Skeletal muscle tissue (tissue), 4 donors: ENCODE measurements around the gene STRAP. TPM values are rescaled to one million over a fixed set of nuclear protein-coding genes. Genes with fewer than 3 reads are reported as not detected.
"Not testable (repeated sequence)": the region's sequence is repeated elsewhere in the genome, so short reads cannot be mapped to it uniquely, and the experiment has no call there.

Experiments
- H3K27ac ChIP-seq: one replicate; pipeline ENCODE4 v1.7.0; 2013; ENCODE audit warnings: mild to moderate bottlenecking, low read depth, low read length, inconsistent platforms
- H3K27me3 ChIP-seq, 3 donors: one replicate each; pipeline ENCODE4 v1.7.0; 2013; ENCODE audit warnings: low read length in 3 of 3; ENCODE audit not compliant: control insufficient read depth in 3 of 3, insufficient read depth in 3 of 3
- H3K36me3 ChIP-seq, 3 donors: one replicate each; pipeline ENCODE4 v1.7.0; 2013; ENCODE audit warnings: low read length in 3 of 3; ENCODE audit not compliant: control insufficient read depth in 3 of 3, insufficient read depth in 3 of 3
- H3K4me1 ChIP-seq, 3 donors: one replicate each; pipeline ENCODE4 v1.7.0; 2013; ENCODE audit warnings: low read length in 3 of 3, mild to moderate bottlenecking in 3 of 3; ENCODE audit not compliant: control insufficient read depth in 3 of 3, insufficient read depth in 3 of 3
- H3K4me3 ChIP-seq, 3 donors: one replicate each; pipeline ENCODE4 v1.7.0; 2013; ENCODE audit warnings: low read length in 3 of 3
- H3K9ac ChIP-seq, 3 donors: one replicate each; pipeline ENCODE4 v1.7.0; 2013; ENCODE audit warnings: low read length in 3 of 3, mild to moderate bottlenecking in 3 of 3, moderate library complexity in 2 of 3, low read depth in 1 of 3
- H3K9me3 ChIP-seq, 3 donors: one replicate each; pipeline ENCODE4 v1.7.0; 2013; ENCODE audit warnings: low read length in 3 of 3; ENCODE audit not compliant: control insufficient read depth in 3 of 3
- total RNA-seq: library from RNA; depleted of rRNA; stranded (reverse); fragments of >200 nt; gene quantifications from one replicate; pipeline ENCODE4 v1.2.3, GENCODE V29; 2014
- donor health status: Osteomylitis.

STRAP gene
- total RNA-seq, 1 donor from 2014 or later = 75.7 TPM

- Histone ChIP-seq H3K4me1 (no peaks in the 10 kb centered on the region), H3K9ac (no peak overlapping the region), H3K27me3 (no peaks in the 10 kb centered on the region), H3K9me3 (peaks cover 0 to 4% (median 0%) of the 10 kb centered on the region in 3 donors), H3K27ac (no peak overlapping the region), H3K36me3 (no peaks in the 10 kb centered on the region), H3K4me3 (no peak overlapping the region)
Measured at GRCh38 chr12:15936751-15937150, 54.6 kb downstream of the STRAP start.

GRCh38 chr12:15937902-15938301 lies 55.7 kb downstream of the STRAP start:
- no peak overlapping the region for H3K27ac ChIP-seq
- peaks cover 0 to 4% (median 0%) of the 10 kb centered on the region in 3 donors for H3K9me3 ChIP-seq
- no peak overlapping the region for H3K4me3 ChIP-seq
- H3K36me3 ChIP-seq = no peaks in the 10 kb centered on the region
- H3K9ac ChIP-seq = no peak overlapping the region
- no peaks in the 10 kb centered on the region for H3K27me3 ChIP-seq
- no peaks in the 10 kb centered on the region for H3K4me1 ChIP-seq

GRCh38 chr12:15939111-15939510 lies 56.9 kb downstream of the STRAP start:
- H3K9ac ChIP-seq = no peak overlapping the region
- no peak overlapping the region for H3K27ac ChIP-seq
- no peaks in the 10 kb centered on the region for H3K36me3 ChIP-seq
- H3K27me3 ChIP-seq = no peaks in the 10 kb centered on the region
- H3K9me3 ChIP-seq = peaks cover 0 to 4% (median 0%) of the 10 kb centered on the region in 3 donors
- H3K4me3 ChIP-seq = no peak overlapping the region
- no peaks in the 10 kb centered on the region for H3K4me1 ChIP-seq

- no peak overlapping the region for H3K27ac ChIP-seq
- H3K9me3 ChIP-seq = no peaks in the 10 kb centered on the region
- no peak overlapping the region for H3K9ac ChIP-seq
- no peaks in the 10 kb centered on the region for H3K36me3 ChIP-seq
- H3K27me3 ChIP-seq = no peaks in the 10 kb centered on the region
- H3K4me1 ChIP-seq = no peaks in the 10 kb centered on the region
- no peak overlapping the region for H3K4me3 ChIP-seq
Measured at GRCh38 chr12:15942475-15942874, 60.3 kb downstream of the STRAP start.

GRCh38 chr12:15943519-15943918 lies 61.3 kb downstream of the STRAP start:
- H3K27me3 ChIP-seq, H3K9ac ChIP-seq, H3K27ac ChIP-seq, H3K9me3 ChIP-seq, H3K4me1 ChIP-seq, H3K4me3 ChIP-seq, H3K36me3 ChIP-seq: not testable (repeated sequence)

GRCh38 chr12:15948461-15948860 lies 66.3 kb downstream of the STRAP start:
- not testable (repeated sequence) for H3K9ac ChIP-seq, H3K27ac ChIP-seq, H3K4me3 ChIP-seq, H3K9me3 ChIP-seq, H3K4me1 ChIP-seq, H3K36me3 ChIP-seq, H3K27me3 ChIP-seq

Other genes starting within 250 kb of the STRAP start
- gene EPS8, start 93.0 kb upstream of the STRAP start, total RNA-seq = 27.7 TPM
- 44.9 TPM for gene DERA, start 28.9 kb downstream of the STRAP start, total RNA-seq